Lower lobe of right lung (tissue), 2 donors: ENCODE results near the gene GDF15. TPM values are rescaled to one million over a fixed set of nuclear protein-coding genes. Genes with fewer than 3 reads are reported as not detected.
A peak's percentile ranks its signal among the peaks of the same experiment; 100 is the strongest.

ENCODE experiments used
- ATAC-seq, 2 donors: fragments of 200-7000 bp; cut with Tn5 transposase; one replicate each; pipeline ENCODE4 v1.9.1; 2020 to 2022; ENCODE audit warnings: mild to moderate bottlenecking in 2 of 2, moderate library complexity in 2 of 2
- DNase-seq: peaks from one replicate; pipeline ENCODE4 v3.0.0-alpha.2; 2020
- H3K27ac ChIP-seq: fragments of 200-600 bp; one replicate; pipeline ENCODE4 v1.8.0; 2022
- H3K27me3 ChIP-seq: fragments of 200-600 bp; one replicate; pipeline ENCODE4 v1.8.0; 2022; ENCODE audit warnings: low read depth
- H3K36me3 ChIP-seq: fragments of 200-600 bp; one replicate; pipeline ENCODE4 v1.8.0; 2022; ENCODE audit warnings: mild to moderate bottlenecking
- H3K4me1 ChIP-seq: fragments of 200-600 bp; one replicate; pipeline ENCODE4 v1.8.0; 2022
- H3K4me3 ChIP-seq: fragments of 200-600 bp; one replicate; pipeline ENCODE4 v1.8.0; 2022; ENCODE audit warnings: mild to moderate bottlenecking
- H3K9me3 ChIP-seq: fragments of 200-600 bp; one replicate; pipeline ENCODE4 v1.8.0; 2022
- CTCF ChIP-seq: fragments of 200-600 bp; IDR thresholded peaks from one replicate; pipeline ENCODE4 v1.8.0; 2022; ENCODE audit warnings: antibody characterized with exemption, mild to moderate bottlenecking
- intact Hi-C: fragments of 100-400 bp; cut with DNase I; formaldehyde crosslinking; loops from one replicate; pipeline ENCODE4 v1.11.0; 2022
- total RNA-seq: library from RNA; stranded (reverse); fragmentation: NEBNext Ultra II Directional; extraction: Animal tissue kit (Norgen Biotek cat#: 25700); gene quantifications from one replicate; pipeline ENCODE4 v1.2.1, GENCODE V29; 2021
- donor health status: DM: no; HTN: yes; CAD: no; lungs with severe emphysema.

GDF15 gene
- total RNA-seq, 1 donor from 2014 or later = 21.2 TPM

- ATAC-seq (no peak), DNase-seq (no peak)
- Histone ChIP-seq H3K4me1 (peaks cover 44% of the 10 kb centered on the region), H3K27ac (peak overlapping the region; percentile 55), H3K27me3 (no peaks in the 10 kb centered on the region), H3K36me3 (peaks cover 7% of the 10 kb centered on the region), H3K4me3 (peak overlapping the region; percentile 53), H3K9me3 (no peaks in the 10 kb centered on the region)
- TF ChIP-seq CTCF = no peak
- intact Hi-C loops = no loop called here
These were observed 749 bp downstream of the GDF15 start for GRCh38 chr19:18386543-18387271.

DNA sequence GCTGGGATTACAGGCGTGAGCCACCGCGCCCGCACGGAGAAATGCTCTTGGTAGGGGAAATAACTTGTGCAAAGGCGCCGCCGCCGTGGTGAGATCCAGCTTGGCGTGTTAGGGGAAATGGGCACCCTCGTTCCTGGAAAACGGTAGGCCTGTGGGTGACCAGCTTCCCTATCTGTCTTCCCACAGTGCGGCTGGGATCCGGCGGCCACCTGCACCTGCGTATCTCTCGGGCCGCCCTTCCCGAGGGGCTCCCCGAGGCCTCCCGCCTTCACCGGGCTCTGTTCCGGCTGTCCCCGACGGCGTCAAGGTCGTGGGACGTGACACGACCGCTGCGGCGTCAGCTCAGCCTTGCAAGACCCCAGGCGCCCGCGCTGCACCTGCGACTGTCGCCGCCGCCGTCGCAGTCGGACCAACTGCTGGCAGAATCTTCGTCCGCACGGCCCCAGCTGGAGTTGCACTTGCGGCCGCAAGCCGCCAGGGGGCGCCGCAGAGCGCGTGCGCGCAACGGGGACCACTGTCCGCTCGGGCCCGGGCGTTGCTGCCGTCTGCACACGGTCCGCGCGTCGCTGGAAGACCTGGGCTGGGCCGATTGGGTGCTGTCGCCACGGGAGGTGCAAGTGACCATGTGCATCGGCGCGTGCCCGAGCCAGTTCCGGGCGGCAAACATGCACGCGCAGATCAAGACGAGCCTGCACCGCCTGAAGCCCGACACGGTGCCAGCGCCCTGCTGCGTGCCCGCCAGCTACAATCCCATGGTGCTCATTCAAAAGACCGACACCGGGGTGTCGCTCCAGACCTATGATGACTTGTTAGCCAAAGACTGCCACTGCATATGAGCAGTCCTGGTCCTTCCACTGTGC lies 2.4 kb downstream of the GDF15 start:
- peak overlapping the region; percentile 64 for H3K27ac ChIP-seq
- H3K4me1 ChIP-seq = peaks cover 48% of the 10 kb centered on the region
- H3K36me3 ChIP-seq = peaks cover 7% of the 10 kb centered on the region
- intact Hi-C loops = no loop called here
- H3K9me3 ChIP-seq = no peaks in the 10 kb centered on the region
- H3K4me3 ChIP-seq = peak overlapping the region; percentile 53
- no peaks in the 10 kb centered on the region for H3K27me3 ChIP-seq
- ATAC-seq (peak; percentile 80 to 88), DNase-seq (peak; percentile 91)
- TF ChIP-seq CTCF = peak; percentile 100

GRCh38 chr19:18388960-18389725 lies 3.2 kb downstream of the GDF15 start:
- Histone ChIP-seq H3K27ac (peak overlapping the region; percentile 64), H3K9me3 (no peaks in the 10 kb centered on the region), H3K4me3 (peak overlapping the region; percentile 53), H3K27me3 (no peaks in the 10 kb centered on the region), H3K36me3 (peaks cover 7% of the 10 kb centered on the region), H3K4me1 (peaks cover 50% of the 10 kb centered on the region)
- no peak for TF ChIP-seq CTCF
- ATAC-seq (no peak), DNase-seq (no peak)
- intact Hi-C loops = no loop called here

- no peak overlapping the region for H3K27ac ChIP-seq
- intact Hi-C loops = loop anchor here (10.0 kb wide), 1 partner anchor 45 kb away; the partner anchor contains the start of gene PGPEP1
- TF ChIP-seq CTCF = no peak
- ATAC-seq = no peak
- H3K4me1 ChIP-seq = peaks cover 50% of the 10 kb centered on the region
- H3K27me3 ChIP-seq = no peaks in the 10 kb centered on the region
- no peak overlapping the region for H3K4me3 ChIP-seq
- DNase-seq = no peak
- H3K36me3 ChIP-seq = peaks cover 7% of the 10 kb centered on the region
- H3K9me3 ChIP-seq = no peaks in the 10 kb centered on the region
These were observed 3.7 kb downstream of the GDF15 start for GRCh38 chr19:18389726-18390064.
